ENCODE data around the gene EVL. TPM values are rescaled to one million over a fixed set of nuclear protein-coding genes. Genes with fewer than 3 reads are reported as not detected.

Gene EVL
- total RNA-seq, 4 donors from 2014 or later = 33.7 to 148 (median 56.1) TPM

GRCh38 chr14:100075681-100076080 is 10.5 kb downstream of the EVL start:
- DNase-seq (ENCODE audit: low spot score) = no peak
- TF ChIP-seq CTCF (IDR thresholded peaks at IDR 0.05) = no peak

GRCh38 chr14:100076133-100076532 is 10.9 kb downstream of the EVL start:
- no peak for DNase-seq (ENCODE audit: low spot score)
- TF ChIP-seq CTCF (IDR thresholded peaks at IDR 0.05) = no peak
- ATAC-seq (ENCODE audit: low FRiP score) = no peak

More at GRCh38 chr14:100075681-100076080, 10.5 kb downstream of the EVL start:
- ATAC-seq (ENCODE audit: low FRiP score) = no peak

GRCh38 chr14:100076606-100077005 is 11.4 kb downstream of the EVL start:
- ATAC-seq (ENCODE audit: low FRiP score) (peak; percentile 68), DNase-seq (ENCODE audit: low spot score) (no peak)
- no peak for TF ChIP-seq CTCF (IDR thresholded peaks at IDR 0.05)

GRCh38 chr14:100077441-100077840 is 12.2 kb downstream of the EVL start:
- DNase-seq (ENCODE audit: low spot score) (no peak), ATAC-seq (ENCODE audit: low FRiP score) (no peak)
- TF ChIP-seq CTCF (IDR thresholded peaks at IDR 0.05) = no peak

- no peak for TF ChIP-seq CTCF (IDR thresholded peaks at IDR 0.05)
- DNase-seq (ENCODE audit: low spot score) = no peak
- no peak for ATAC-seq (ENCODE audit: low FRiP score)
These were observed 13.1 kb downstream of the EVL start for GRCh38 chr14:100078216-100078803.

GRCh38 chr14:100078997-100079725 is 13.9 kb downstream of the EVL start:
- TF ChIP-seq CTCF (IDR thresholded peaks at IDR 0.05) = no peak
- no peak for ATAC-seq (ENCODE audit: low FRiP score)
- no peak for DNase-seq (ENCODE audit: low spot score)

- ATAC-seq (ENCODE audit: low FRiP score) (no peak), DNase-seq (ENCODE audit: low spot score) (no peak)
- no peak for TF ChIP-seq CTCF (IDR thresholded peaks at IDR 0.05)
These were observed 14.4 kb downstream of the EVL start for GRCh38 chr14:100079726-100080005.
